Nephron (organoid): Measurements from ENCODE around the gene ITPR3.

ENCODE experiments used
- H3K27ac Mint-ChIP-seq, 3 experiments: 2 replicates each; pipeline ENCODE4 v1.8.0; 2020; ENCODE audit warnings: mixed read lengths in 3 of 3, mild to moderate bottlenecking in 2 of 3, moderate library complexity in 1 of 3
- H3K27me3 Mint-ChIP-seq: 2 replicates; pipeline ENCODE4 v1.8.0; 2021; ENCODE audit warnings: low read depth, mild to moderate bottlenecking, moderate library complexity, mixed read lengths
- H3K36me3 Mint-ChIP-seq: 2 replicates; pipeline ENCODE4 v1.8.0; 2020; ENCODE audit warnings: low read depth, mixed read lengths
- H3K4me1 Mint-ChIP-seq: 2 replicates; pipeline ENCODE4 v1.8.0; 2020; ENCODE audit warnings: mixed read lengths
- H3K4me3 Mint-ChIP-seq, 3 experiments: 2 replicates each; pipeline ENCODE4 v1.8.0; 2020; ENCODE audit warnings: mild to moderate bottlenecking in 3 of 3, mixed read lengths in 3 of 3, moderate library complexity in 2 of 3
- H3K9me3 Mint-ChIP-seq: 2 replicates; pipeline ENCODE4 v1.8.0; 2020; ENCODE audit warnings: mixed read lengths
- CTCF ChIP-seq, 3 experiments: fragments of 200-600 bp; sonication (generic); IDR thresholded peaks; one replicate each; pipeline ENCODE4 v1.5.0; 2021; ENCODE audit warnings: antibody characterized with exemption in 3 of 3; ENCODE audit not compliant: unreplicated experiment in 3 of 3

ITPR3 gene

GRCh38 chr6:33705268-33705885 is 84.3 kb downstream of the ITPR3 start:
- H3K4me3 Mint-ChIP-seq, result no peak overlapping the region
- peak overlapping the region in 1 of 3 experiments; percentile 19 for H3K27ac Mint-ChIP-seq
- TF ChIP-seq CTCF (IDR thresholded peaks at IDR 0.05; ENCODE audit: unreplicated experiment in 3 of 3), result no peak
- H3K9me3 Mint-ChIP-seq, result no peaks in the 10 kb centered on the region
- H3K4me1 Mint-ChIP-seq, result peaks cover 36% of the 10 kb centered on the region
- no peaks in the 10 kb centered on the region for H3K27me3 Mint-ChIP-seq
- H3K36me3 Mint-ChIP-seq, result peaks cover 21% of the 10 kb centered on the region

- Mint-ChIP-seq H3K27me3 (no peaks in the 10 kb centered on the region), H3K9me3 (no peaks in the 10 kb centered on the region), H3K4me1 (peaks cover 38% of the 10 kb centered on the region), H3K27ac (no peak overlapping the region), H3K36me3 (peaks cover 24% of the 10 kb centered on the region), H3K4me3 (peak overlapping the region in 1 of 3 experiments; percentile 18)
- no peak for TF ChIP-seq CTCF (IDR thresholded peaks at IDR 0.05; ENCODE audit: unreplicated experiment in 3 of 3)
These were observed 85.0 kb downstream of the ITPR3 start for GRCh38 chr6:33705955-33706725.

GRCh38 chr6:33707771-33708170 is 86.6 kb downstream of the ITPR3 start:
- Mint-ChIP-seq H3K9me3 (no peaks in the 10 kb centered on the region), H3K4me3 (no peak overlapping the region), H3K27me3 (peaks cover 6% of the 10 kb centered on the region), H3K27ac (no peak overlapping the region), H3K4me1 (peaks cover 41% of the 10 kb centered on the region), H3K36me3 (peaks cover 24% of the 10 kb centered on the region)
- TF ChIP-seq CTCF (IDR thresholded peaks at IDR 0.05; ENCODE audit: unreplicated experiment in 3 of 3), result no peak

GRCh38 chr6:33708516-33709204 is 87.5 kb downstream of the ITPR3 start:
- peak overlapping the region in 2 of 3 experiments; percentile 3 to 12 for H3K4me3 Mint-ChIP-seq

GRCh38 chr6:33709605-33710295 is 88.6 kb downstream of the ITPR3 start:
- no peaks in the 10 kb centered on the region for H3K9me3 Mint-ChIP-seq
- TF ChIP-seq CTCF (IDR thresholded peaks at IDR 0.05; ENCODE audit: unreplicated experiment in 3 of 3), result no peak
- H3K4me1 Mint-ChIP-seq, result peaks cover 41% of the 10 kb centered on the region
- H3K36me3 Mint-ChIP-seq, result peaks cover 20% of the 10 kb centered on the region
- peak overlapping the region; percentile 67 to 99 (median 97) for H3K4me3 Mint-ChIP-seq
- H3K27ac Mint-ChIP-seq, result peak overlapping the region in 1 of 3 experiments; percentile 14
- H3K27me3 Mint-ChIP-seq, result peaks cover 6% of the 10 kb centered on the region

More at GRCh38 chr6:33708516-33709204, 87.5 kb downstream of the ITPR3 start:
- Mint-ChIP-seq H3K27ac (peak overlapping the region in 2 of 3 experiments; percentile 7 to 16), H3K36me3 (peaks cover 24% of the 10 kb centered on the region), H3K27me3 (peaks cover 6% of the 10 kb centered on the region), H3K9me3 (no peaks in the 10 kb centered on the region), H3K4me1 (peaks cover 41% of the 10 kb centered on the region)
- no peak for TF ChIP-seq CTCF (IDR thresholded peaks at IDR 0.05; ENCODE audit: unreplicated experiment in 3 of 3)
